ENCODE measurements around the gene GATAD1.

GRCh38 chr7:92508946-92509345 lies 61.7 kb downstream of the GATAD1 start:
- TF ChIP-seq, protein P1, sequence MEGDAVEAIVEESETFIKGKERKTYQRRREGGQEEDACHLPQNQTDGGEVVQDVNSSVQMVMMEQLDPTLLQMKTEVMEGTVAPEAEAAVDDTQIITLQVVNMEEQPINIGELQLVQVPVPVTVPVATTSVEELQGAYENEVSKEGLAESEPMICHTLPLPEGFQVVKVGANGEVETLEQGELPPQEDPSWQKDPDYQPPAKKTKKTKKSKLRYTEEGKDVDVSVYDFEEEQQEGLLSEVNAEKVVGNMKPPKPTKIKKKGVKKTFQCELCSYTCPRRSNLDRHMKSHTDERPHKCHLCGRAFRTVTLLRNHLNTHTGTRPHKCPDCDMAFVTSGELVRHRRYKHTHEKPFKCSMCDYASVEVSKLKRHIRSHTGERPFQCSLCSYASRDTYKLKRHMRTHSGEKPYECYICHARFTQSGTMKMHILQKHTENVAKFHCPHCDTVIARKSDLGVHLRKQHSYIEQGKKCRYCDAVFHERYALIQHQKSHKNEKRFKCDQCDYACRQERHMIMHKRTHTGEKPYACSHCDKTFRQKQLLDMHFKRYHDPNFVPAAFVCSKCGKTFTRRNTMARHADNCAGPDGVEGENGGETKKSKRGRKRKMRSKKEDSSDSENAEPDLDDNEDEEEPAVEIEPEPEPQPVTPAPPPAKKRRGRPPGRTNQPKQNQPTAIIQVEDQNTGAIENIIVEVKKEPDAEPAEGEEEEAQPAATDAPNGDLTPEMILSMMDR (IDR thresholded peaks at IDR 0.05): no peak
- no peak for TF ChIP-seq POLR2A (IDR thresholded peaks at IDR 0.05)

Data from adrenal gland (tissue), 5 donors.